ENCODE data around the gene SLC18B1. TPM values are rescaled to one million over a fixed set of nuclear protein-coding genes. Genes with fewer than 3 reads are reported as not detected.
A peak's percentile ranks its signal among the peaks of the same experiment; 100 is the strongest.

Gene SLC18B1
- total RNA-seq, 3 donors from 2014 or later (not counting 1 experiment from before 2014, with no cell fraction given), result 2.5 to 3.6 (median 3.0) TPM

DNA sequence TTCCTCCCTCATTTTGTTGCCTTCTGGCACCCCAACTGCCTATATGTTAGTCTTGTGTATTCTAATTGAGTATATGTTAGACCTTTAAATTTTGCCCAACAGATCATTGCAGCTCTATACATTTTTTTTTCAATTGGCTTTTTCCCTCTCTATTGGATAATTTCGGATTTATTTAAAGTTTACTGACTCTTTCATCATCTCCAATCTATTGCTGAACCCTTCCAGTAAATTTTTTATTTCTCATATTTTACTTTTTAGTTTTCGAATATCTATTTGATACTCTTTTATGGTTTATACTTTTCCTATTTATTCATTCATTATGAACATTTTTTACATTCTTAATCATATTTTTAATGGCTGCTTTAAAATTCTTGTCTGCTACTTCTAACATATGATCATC lies 7.1 kb upstream of the SLC18B1 start:
- Mint-ChIP-seq H3K27ac (no peak overlapping the region), H3K4me1 (no peaks in the 10 kb centered on the region), H3K36me3 (no peaks in the 10 kb centered on the region), H3K4me3 (no peak overlapping the region), H3K9me3 (no peaks in the 10 kb centered on the region), H3K27me3 (ENCODE audit: low read depth in 2 of 2) (peaks cover 20 to 35% of the 10 kb centered on the region in 2 donors)
- Histone ChIP-seq H3K36me3 (ENCODE audit: control insufficient read depth, insufficient read depth, low read length) (no peaks in the 10 kb centered on the region), H3K4me3 (ENCODE audit: low read length) (no peak overlapping the region), H3K4me1 (ENCODE audit: control insufficient read depth, insufficient read depth, low read length) (no peaks in the 10 kb centered on the region), H3K9me3 (ENCODE audit: control insufficient read depth, insufficient read depth, low read length) (no peaks in the 10 kb centered on the region), H3K27ac (ENCODE audit: low read length) (no peak overlapping the region), H3K27me3 (ENCODE audit: control insufficient read depth, insufficient read depth, low read length) (peaks cover 6% of the 10 kb centered on the region)
- ATAC-seq (no peak), DNase-seq (no peak)
- no CpG with 5 or more reads among the region's 2 CpGs for WGBS (ENCODE audit: insufficient coverage)
- intact Hi-C loops (cut with micrococcal nuclease), result no loop called here
- TF ChIP-seq, protein P1, sequence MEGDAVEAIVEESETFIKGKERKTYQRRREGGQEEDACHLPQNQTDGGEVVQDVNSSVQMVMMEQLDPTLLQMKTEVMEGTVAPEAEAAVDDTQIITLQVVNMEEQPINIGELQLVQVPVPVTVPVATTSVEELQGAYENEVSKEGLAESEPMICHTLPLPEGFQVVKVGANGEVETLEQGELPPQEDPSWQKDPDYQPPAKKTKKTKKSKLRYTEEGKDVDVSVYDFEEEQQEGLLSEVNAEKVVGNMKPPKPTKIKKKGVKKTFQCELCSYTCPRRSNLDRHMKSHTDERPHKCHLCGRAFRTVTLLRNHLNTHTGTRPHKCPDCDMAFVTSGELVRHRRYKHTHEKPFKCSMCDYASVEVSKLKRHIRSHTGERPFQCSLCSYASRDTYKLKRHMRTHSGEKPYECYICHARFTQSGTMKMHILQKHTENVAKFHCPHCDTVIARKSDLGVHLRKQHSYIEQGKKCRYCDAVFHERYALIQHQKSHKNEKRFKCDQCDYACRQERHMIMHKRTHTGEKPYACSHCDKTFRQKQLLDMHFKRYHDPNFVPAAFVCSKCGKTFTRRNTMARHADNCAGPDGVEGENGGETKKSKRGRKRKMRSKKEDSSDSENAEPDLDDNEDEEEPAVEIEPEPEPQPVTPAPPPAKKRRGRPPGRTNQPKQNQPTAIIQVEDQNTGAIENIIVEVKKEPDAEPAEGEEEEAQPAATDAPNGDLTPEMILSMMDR (IDR thresholded peaks at IDR 0.05), result no peak

DNA sequence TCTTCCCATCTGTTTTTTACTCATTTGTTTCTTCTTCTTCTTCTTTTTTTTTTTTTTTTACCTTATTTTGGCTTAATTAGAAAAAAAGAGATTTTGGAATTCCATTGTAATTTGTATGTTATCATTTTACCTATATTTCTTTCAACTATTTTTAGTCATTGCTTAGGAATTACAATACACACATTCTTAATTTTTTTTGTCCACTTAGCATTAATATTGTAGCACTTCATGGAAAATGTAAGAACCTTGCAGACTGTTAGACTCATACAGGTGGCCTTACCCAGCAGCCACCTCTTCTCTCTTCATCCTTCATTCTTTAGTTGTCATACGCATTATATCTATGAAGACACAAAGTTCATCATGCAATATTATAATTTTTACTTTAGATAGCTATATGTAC lies 5.8 kb upstream of the SLC18B1 start:
- Mint-ChIP-seq H3K4me1 (peaks cover 0 to 1% of the 10 kb centered on the region in 2 donors), H3K9me3 (no peaks in the 10 kb centered on the region), H3K27ac (no peak overlapping the region), H3K27me3 (ENCODE audit: low read depth in 2 of 2) (peaks cover 16 to 26% of the 10 kb centered on the region in 2 donors), H3K36me3 (no peaks in the 10 kb centered on the region), H3K4me3 (no peak overlapping the region)
- no peak for DNase-seq
- H3K27ac ChIP-seq (ENCODE audit: low read length), result no peak overlapping the region
- intact Hi-C loops (cut with micrococcal nuclease), result no loop called here
- TF ChIP-seq, protein P1 (IDR thresholded peaks at IDR 0.05), result no peak
- peaks cover 6% of the 10 kb centered on the region for H3K27me3 ChIP-seq (ENCODE audit: control insufficient read depth, insufficient read depth, low read length)
- H3K4me3 ChIP-seq (ENCODE audit: low read length), result no peak overlapping the region
- no peaks in the 10 kb centered on the region for H3K4me1 ChIP-seq (ENCODE audit: control insufficient read depth, insufficient read depth, low read length)
- H3K9me3 ChIP-seq (ENCODE audit: control insufficient read depth, insufficient read depth, low read length), result no peaks in the 10 kb centered on the region
- ATAC-seq, result no peak
- WGBS (ENCODE audit: insufficient coverage), result no CpG with 5 or more reads among the region's 1 CpG
- H3K36me3 ChIP-seq (ENCODE audit: control insufficient read depth, insufficient read depth, low read length), result no peaks in the 10 kb centered on the region

DNA sequence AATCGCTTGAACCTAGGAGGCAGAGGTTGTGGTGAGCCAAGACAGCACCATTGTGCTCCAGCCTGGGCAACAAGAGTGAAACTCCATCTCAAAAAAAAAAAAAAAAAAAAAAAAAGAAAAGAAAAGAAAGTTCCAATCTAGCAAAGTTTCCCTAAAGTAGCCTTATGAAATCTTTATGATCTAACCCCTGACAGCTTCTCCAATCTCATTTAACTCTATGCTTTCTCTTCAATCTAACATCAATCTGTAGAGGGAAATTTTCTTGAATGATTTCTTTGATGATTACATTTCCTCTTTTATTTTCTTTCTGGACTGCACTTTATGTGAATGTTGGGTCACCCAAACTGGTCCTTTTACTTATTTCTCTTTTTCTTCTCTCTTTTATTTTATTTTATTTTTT lies 2.2 kb upstream of the SLC18B1 start:
- peaks cover 11 to 16% of the 10 kb centered on the region in 2 donors for H3K27me3 Mint-ChIP-seq (ENCODE audit: low read depth in 2 of 2)
- Histone ChIP-seq H3K36me3 (ENCODE audit: control insufficient read depth, insufficient read depth, low read length) (no peaks in the 10 kb centered on the region), H3K9me3 (ENCODE audit: control insufficient read depth, insufficient read depth, low read length) (no peaks in the 10 kb centered on the region), H3K27ac (ENCODE audit: low read length) (no peak overlapping the region), H3K4me3 (ENCODE audit: low read length) (no peak overlapping the region), H3K27me3 (ENCODE audit: control insufficient read depth, insufficient read depth, low read length) (peaks cover 6% of the 10 kb centered on the region), H3K4me1 (ENCODE audit: control insufficient read depth, insufficient read depth, low read length) (no peaks in the 10 kb centered on the region)
- H3K4me3 Mint-ChIP-seq, result peak overlapping the region; percentile 52
- no peaks in the 10 kb centered on the region for H3K36me3 Mint-ChIP-seq
- H3K4me1 Mint-ChIP-seq, result peaks cover 10 to 16% of the 10 kb centered on the region in 2 donors
- no peak overlapping the region for H3K27ac Mint-ChIP-seq
- TF ChIP-seq, protein P1 (IDR thresholded peaks at IDR 0.05), result no peak
- intact Hi-C loops (cut with micrococcal nuclease), result no loop called here
- 80% methylated on average over 1 of the region's 1 CpG for WGBS (ENCODE audit: insufficient coverage)
- DNase-seq (no peak), ATAC-seq (no peak)
- H3K9me3 Mint-ChIP-seq, result no peaks in the 10 kb centered on the region

DNA sequence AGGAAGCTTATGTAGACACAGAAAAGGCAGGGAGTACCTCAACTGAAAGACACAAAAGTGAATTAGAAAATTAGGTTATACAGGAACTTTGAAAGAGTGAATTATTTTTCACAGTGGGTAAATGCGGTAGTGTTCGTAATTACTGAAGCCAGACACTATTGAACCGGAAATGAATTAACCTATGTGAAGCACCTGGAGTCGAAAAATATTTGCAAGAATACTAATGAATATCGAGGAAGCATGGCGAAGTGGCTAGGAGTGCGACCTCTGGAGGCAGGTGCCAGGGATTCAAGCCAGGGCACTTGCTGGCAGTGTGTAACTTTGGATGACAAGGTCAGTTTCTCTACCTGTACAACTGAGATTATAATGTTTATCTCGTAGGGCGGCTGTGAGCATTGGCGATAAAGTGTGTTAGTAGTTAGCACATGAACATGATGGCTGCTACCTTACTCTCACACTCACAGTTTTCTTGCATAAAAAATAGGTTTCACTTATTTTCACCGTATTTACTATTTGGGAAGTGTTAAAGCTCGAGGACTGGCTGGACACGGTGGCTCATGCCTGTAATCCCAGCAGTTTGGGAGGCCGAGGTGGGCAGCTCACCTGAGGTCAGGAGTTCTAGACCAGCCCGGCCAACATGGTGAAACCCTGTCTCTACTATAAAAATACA lies 567 bp upstream of the SLC18B1 start:
- peak overlapping the region; percentile 70 for H3K27ac ChIP-seq (ENCODE audit: low read length)
- no peak overlapping the region for H3K27ac Mint-ChIP-seq
- whole genome bisulfite sequencing (ENCODE audit: insufficient coverage), result 19% methylated on average over 12 of the region's 15 CpGs

More for the DNA sequence above, 567 bp upstream of the SLC18B1 start:
- Mint-ChIP-seq H3K27me3 (ENCODE audit: low read depth in 2 of 2) (peaks cover 0 to 2% of the 10 kb centered on the region in 2 donors), H3K4me3 (no peak overlapping the region), H3K36me3 (no peaks in the 10 kb centered on the region), H3K4me1 (peaks cover 10 to 16% of the 10 kb centered on the region in 2 donors), H3K9me3 (no peaks in the 10 kb centered on the region)
- TF ChIP-seq, protein P1 (IDR thresholded peaks at IDR 0.05), result peak; percentile 72
- intact Hi-C loops (cut with micrococcal nuclease), result loop anchor here (1.0 to 10.0 kb wide), 3 partner anchors 15 to 269 kb away; partner anchors contain the start of gene RPS12
- no peaks in the 10 kb centered on the region for H3K36me3 ChIP-seq (ENCODE audit: control insufficient read depth, insufficient read depth, low read length)
- H3K4me1 ChIP-seq (ENCODE audit: control insufficient read depth, insufficient read depth, low read length), result no peaks in the 10 kb centered on the region
- ATAC-seq, result peak; percentile 86
- H3K4me3 ChIP-seq (ENCODE audit: low read length), result peak overlapping the region; percentile 82
- no peaks in the 10 kb centered on the region for H3K9me3 ChIP-seq (ENCODE audit: control insufficient read depth, insufficient read depth, low read length)
- peak; percentile 36 to 86 for DNase-seq
- H3K27me3 ChIP-seq (ENCODE audit: control insufficient read depth, insufficient read depth, low read length), result peaks cover 2% of the 10 kb centered on the region

Data from natural killer cell (primary cell).